ENCODE measurements around the gene ARMS2.

GRCh38 chr10:122475591-122476332 lies 21.3 kb downstream of the ARMS2 start:
- TF ChIP-seq EZH2 (IDR thresholded peaks at IDR 0.05; ENCODE audit: insufficient read depth, low read length) (no peak), CTCF (IDR thresholded peaks at IDR 0.05; ENCODE audit: insufficient read depth, low read depth, low read length) (no peak)
